Neutrophil (primary cell): Measurements from ENCODE around the gene GPT2.

Experiments
- H3K27ac ChIP-seq: fragments of 200-600 bp; sonication (generic); 2 replicates; pipeline ENCODE4 v1.5.1; 2016; ENCODE audit warnings: mild to moderate bottlenecking, moderate library complexity
- H3K27me3 ChIP-seq: fragments of 200-600 bp; sonication (generic); 2 replicates; pipeline ENCODE4 v1.6.0; 2016; ENCODE audit warnings: mild to moderate bottlenecking
- H3K36me3 ChIP-seq: fragments of 200-600 bp; sonication (generic); 2 replicates; pipeline ENCODE4 v1.5.1; 2017
- H3K4me1 ChIP-seq, 2 experiments: fragments of 200-600 bp in 1 of 2; sonication (generic) in 1 of 2; 1 replicate in 1 of 2; 2 replicates in 1 of 2; pipeline versions ENCODE4 v1.5.1 to v1.6.1; 2013 to 2016; ENCODE audit warnings: low read depth in 1 of 2, low read length in 1 of 2, mild to moderate bottlenecking in 1 of 2, moderate library complexity in 1 of 2; ENCODE audit not compliant: control insufficient read depth in 1 of 2, insufficient read depth in 1 of 2
- H3K4me3 ChIP-seq, 2 experiments: fragments of 200-600 bp in 1 of 2; sonication (generic) in 1 of 2; 1 replicate in 1 of 2; 2 replicates in 1 of 2; pipeline ENCODE4 v1.5.1; 2013 to 2016; ENCODE audit warnings: low read depth in 1 of 2, low read length in 1 of 2, mild to moderate bottlenecking in 1 of 2, moderate library complexity in 1 of 2
- H3K9me3 ChIP-seq: fragments of 200-600 bp; sonication (generic); 2 replicates; pipeline ENCODE4 v1.5.1; 2016
- CTCF ChIP-seq: fragments of 200-600 bp; sonication (generic); IDR thresholded peaks from 2 replicates; pipeline ENCODE4 v1.5.1; 2016; ENCODE audit warnings: antibody characterized with exemption

GPT2 gene

GRCh38 chr16:46948548-46949166, 64.5 kb downstream of the GPT2 start:
- H3K27me3 ChIP-seq, result no peaks in the 10 kb centered on the region
- H3K27ac ChIP-seq, result no peak overlapping the region
- H3K36me3 ChIP-seq, result no peaks in the 10 kb centered on the region
- H3K4me1 ChIP-seq, result no peaks in the 10 kb centered on the region
- no peaks in the 10 kb centered on the region for H3K9me3 ChIP-seq
- TF ChIP-seq CTCF, result no peak
- no peak overlapping the region for H3K4me3 ChIP-seq

GRCh38 chr16:46949241-46949892, 65.2 kb downstream of the GPT2 start:
- H3K27ac ChIP-seq, result no peak overlapping the region
- H3K4me1 ChIP-seq, result no peaks in the 10 kb centered on the region
- no peaks in the 10 kb centered on the region for H3K27me3 ChIP-seq
- peaks cover 4% of the 10 kb centered on the region for H3K36me3 ChIP-seq
- no peaks in the 10 kb centered on the region for H3K9me3 ChIP-seq
- H3K4me3 ChIP-seq, result no peak overlapping the region
- TF ChIP-seq CTCF, result no peak

- Histone ChIP-seq H3K36me3 (peaks cover 10% of the 10 kb centered on the region), H3K9me3 (no peaks in the 10 kb centered on the region), H3K4me1 (no peaks in the 10 kb centered on the region), H3K27ac (no peak overlapping the region), H3K4me3 (no peak overlapping the region), H3K27me3 (no peaks in the 10 kb centered on the region)
- no peak for TF ChIP-seq CTCF
These were observed 65.8 kb downstream of the GPT2 start for GRCh38 chr16:46950009-46950408.

GRCh38 chr16:46954562-46954961, 70.4 kb downstream of the GPT2 start:
- H3K27me3 ChIP-seq, result no peaks in the 10 kb centered on the region
- peaks cover 55% of the 10 kb centered on the region for H3K36me3 ChIP-seq
- TF ChIP-seq CTCF, result no peak
- H3K9me3 ChIP-seq, result no peaks in the 10 kb centered on the region
- H3K4me3 ChIP-seq, result no peak overlapping the region
- H3K4me1 ChIP-seq, result no peaks in the 10 kb centered on the region
- no peak overlapping the region for H3K27ac ChIP-seq

GRCh38 chr16:46961373-46962353, 77.5 kb downstream of the GPT2 start:
- peak overlapping the region; percentile 86 for H3K27ac ChIP-seq
- TF ChIP-seq CTCF, result no peak
- no peaks in the 10 kb centered on the region for H3K27me3 ChIP-seq
- peaks cover 83% of the 10 kb centered on the region for H3K36me3 ChIP-seq
- peak overlapping the region; percentile 2 to 5 for H3K4me3 ChIP-seq
- no peaks in the 10 kb centered on the region for H3K9me3 ChIP-seq
- H3K4me1 ChIP-seq, result peaks cover 17 to 18% of the 10 kb centered on the region in 2 experiments
